Measurements from ENCODE around the gene MAPK4. TPM values are rescaled to one million over a fixed set of nuclear protein-coding genes. Genes with fewer than 3 reads are reported as not detected.
"Not testable (repeated sequence)": the region's sequence is repeated elsewhere in the genome, so short reads cannot be mapped to it uniquely, and the experiment has no call there.

The MAPK4 gene
- 9.1 and 9.3 TPM in 2 replicates for total RNA-seq
- long read RNA-seq, partial matches to known transcripts, result 0 of 1 reads
- long read RNA-seq, other reads (novel, unspliced or antisense), result 1 of 1 reads

DNA sequence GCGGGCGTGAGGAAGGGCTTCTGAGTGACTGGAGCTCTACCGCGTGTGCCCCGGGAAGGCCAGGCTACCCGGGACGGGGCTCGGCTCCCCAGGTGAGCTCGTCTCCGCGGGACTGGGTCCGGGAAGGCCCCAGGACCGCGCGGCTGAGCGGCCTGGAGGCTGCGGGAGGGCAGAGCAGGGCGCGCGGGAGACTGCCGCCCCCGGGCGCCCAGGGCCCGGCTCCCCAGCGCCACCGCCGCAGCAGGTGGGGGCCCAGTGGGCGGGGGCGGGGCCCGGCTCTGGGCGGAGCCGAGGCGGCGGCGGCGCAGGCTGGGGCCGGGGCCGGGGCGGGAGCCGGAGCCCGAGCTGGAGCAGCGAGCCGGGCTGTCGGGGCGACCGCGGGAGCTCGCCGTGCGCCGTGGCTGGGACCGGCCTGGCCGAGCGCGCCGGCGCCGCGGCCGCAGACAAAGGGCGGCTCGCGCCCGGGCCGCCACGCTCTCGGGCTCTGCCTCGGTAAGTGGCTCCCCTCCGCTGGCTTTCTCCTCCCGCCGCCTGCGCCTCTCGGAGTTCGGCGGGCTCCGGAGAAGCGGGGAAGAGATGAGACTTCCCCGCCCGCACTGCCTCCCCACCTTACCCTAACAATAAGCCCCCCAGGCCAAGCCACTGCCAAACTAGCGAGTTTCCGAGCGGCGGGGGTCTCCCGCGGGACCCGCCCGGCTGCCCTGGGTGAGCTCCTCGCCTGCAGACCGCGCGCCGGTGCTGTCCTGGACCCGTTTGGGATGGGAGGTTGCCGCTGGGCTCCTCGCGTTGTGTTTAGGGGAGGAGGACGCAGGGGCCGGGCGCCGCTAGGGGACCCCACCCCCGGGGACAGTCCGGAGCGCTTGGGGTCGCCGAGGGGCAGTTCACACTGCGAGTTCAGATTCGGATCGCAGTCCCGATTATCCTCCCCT, at the start of gene MAPK4:
Gene MAPK4 (plus strand): TSS at position 336 of the 929 bp plus-strand sequence. CDS start 103,872 bp downstream, outside the sequence.
- peaks cover 52% of the 10 kb centered on the region for H3K27me3 Mint-ChIP-seq (ENCODE audit: low read depth)
- peaks cover 10% of the 10 kb centered on the region for H3K4me1 Mint-ChIP-seq
- DNase-seq (ENCODE audit: low read depth, low spot score), result peak; percentile 45
- H3K36me3 Mint-ChIP-seq (ENCODE audit: low read depth), result peaks cover 4% of the 10 kb centered on the region
- H3K27ac Mint-ChIP-seq (ENCODE audit: unreplicated experiment), result peak within 1 kb of the TSS; percentile 91
- H3K9me3 Mint-ChIP-seq, result peaks cover 6% of the 10 kb centered on the region
- TF ChIP-seq, protein P1, sequence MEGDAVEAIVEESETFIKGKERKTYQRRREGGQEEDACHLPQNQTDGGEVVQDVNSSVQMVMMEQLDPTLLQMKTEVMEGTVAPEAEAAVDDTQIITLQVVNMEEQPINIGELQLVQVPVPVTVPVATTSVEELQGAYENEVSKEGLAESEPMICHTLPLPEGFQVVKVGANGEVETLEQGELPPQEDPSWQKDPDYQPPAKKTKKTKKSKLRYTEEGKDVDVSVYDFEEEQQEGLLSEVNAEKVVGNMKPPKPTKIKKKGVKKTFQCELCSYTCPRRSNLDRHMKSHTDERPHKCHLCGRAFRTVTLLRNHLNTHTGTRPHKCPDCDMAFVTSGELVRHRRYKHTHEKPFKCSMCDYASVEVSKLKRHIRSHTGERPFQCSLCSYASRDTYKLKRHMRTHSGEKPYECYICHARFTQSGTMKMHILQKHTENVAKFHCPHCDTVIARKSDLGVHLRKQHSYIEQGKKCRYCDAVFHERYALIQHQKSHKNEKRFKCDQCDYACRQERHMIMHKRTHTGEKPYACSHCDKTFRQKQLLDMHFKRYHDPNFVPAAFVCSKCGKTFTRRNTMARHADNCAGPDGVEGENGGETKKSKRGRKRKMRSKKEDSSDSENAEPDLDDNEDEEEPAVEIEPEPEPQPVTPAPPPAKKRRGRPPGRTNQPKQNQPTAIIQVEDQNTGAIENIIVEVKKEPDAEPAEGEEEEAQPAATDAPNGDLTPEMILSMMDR (conservative IDR thresholded peaks at IDR 0.05), result peak; percentile 15
- peak within 1 kb of the TSS; percentile 90 for H3K4me3 Mint-ChIP-seq

DNA sequence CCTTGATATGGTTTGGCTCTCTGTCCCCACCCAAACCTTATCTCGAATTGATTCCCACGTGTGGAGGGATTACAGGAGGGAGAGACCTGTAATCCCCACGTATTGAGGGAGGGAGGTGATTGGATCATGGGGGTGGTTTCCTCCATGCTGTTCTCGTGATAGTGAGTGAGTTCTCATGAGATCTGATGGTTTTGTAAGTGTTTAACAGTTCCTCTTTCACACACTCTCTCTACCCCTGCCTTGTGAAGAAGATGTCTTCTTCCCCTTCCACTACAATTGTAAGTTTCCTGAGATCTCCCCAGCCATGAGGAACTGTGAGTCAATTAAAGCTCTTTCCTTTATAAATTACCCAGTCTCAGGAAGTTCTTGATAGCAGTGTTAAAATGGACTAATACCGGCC, 42.6 kb upstream of the MAPK4 start:
- H3K36me3 Mint-ChIP-seq (ENCODE audit: low read depth); H3K27me3 Mint-ChIP-seq (ENCODE audit: low read depth); H3K27ac Mint-ChIP-seq (ENCODE audit: unreplicated experiment); DNase-seq (ENCODE audit: low read depth, low spot score); H3K4me3 Mint-ChIP-seq; H3K4me1 Mint-ChIP-seq: not testable (repeated sequence)
- H3K9me3 Mint-ChIP-seq, result peaks cover 10% of the 10 kb centered on the region

DNA sequence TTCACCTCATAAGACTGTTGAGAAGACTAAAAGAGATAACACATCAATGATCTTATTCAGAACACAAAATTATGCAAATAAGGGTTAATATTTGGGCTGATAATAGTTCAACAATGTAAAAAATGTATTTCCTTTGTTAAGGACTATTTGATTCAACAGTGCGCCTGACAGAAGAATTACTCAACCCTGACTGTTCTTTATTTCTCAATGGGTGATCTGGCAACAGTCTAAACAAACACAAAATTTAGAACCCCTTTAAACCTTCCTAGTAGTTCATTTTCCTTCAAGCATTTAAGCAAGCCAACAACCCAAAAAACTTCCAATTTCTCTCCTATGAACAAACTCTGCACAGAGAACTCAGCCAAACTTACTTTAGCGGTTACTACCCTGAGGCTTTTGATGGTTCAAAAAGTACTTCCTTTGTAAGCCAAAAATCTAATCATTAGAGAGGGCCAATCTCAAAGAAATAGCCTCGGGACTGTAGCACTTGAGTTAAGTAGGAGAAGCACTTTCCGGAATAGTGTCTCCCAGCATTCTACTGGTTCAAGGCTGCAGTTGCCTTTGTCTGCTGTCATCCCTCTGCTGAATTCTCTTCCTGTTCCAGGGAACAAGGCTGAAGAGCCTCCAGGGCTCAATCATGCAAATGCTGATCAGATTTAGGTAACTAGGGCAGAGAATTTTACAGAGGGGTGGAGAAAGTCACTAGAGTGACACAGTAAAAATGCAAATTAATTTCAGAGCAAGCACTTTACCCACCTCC, 40.9 kb upstream of the MAPK4 start:
- H3K27ac Mint-ChIP-seq (ENCODE audit: unreplicated experiment), result no peak overlapping the region
- H3K9me3 Mint-ChIP-seq, result peaks cover 10% of the 10 kb centered on the region
- H3K36me3 Mint-ChIP-seq (ENCODE audit: low read depth), result no peaks in the 10 kb centered on the region
- DNase-seq (ENCODE audit: low read depth, low spot score), result no peak
- TF ChIP-seq, protein P1 (conservative IDR thresholded peaks at IDR 0.05), result no peak
- no peaks in the 10 kb centered on the region for H3K27me3 Mint-ChIP-seq (ENCODE audit: low read depth)
- H3K4me1 Mint-ChIP-seq, result peaks cover 24% of the 10 kb centered on the region
- no peak overlapping the region for H3K4me3 Mint-ChIP-seq

DNA sequence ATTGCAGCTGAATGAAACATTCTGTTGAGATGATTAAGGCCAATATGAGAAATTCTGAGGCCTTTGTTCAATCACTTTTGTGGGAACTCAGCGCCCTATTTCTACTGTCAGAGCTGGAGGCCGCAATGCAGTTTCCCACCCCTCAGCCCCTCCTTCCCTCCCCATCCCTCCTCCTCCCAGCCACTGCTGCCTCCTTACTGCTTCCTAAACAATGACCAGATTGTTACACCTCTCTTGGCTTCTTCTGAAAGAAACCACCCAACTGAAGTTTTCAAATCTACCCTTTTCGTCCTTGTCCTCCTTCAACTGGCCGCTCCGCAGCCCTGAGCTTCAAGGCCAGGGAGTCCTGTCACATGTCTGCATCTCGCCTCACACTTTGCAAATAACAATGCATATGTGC, 36.7 kb upstream of the MAPK4 start:
- Mint-ChIP-seq H3K4me1 (peaks cover 27% of the 10 kb centered on the region), H3K4me3 (peak overlapping the region; percentile 10), H3K36me3 (ENCODE audit: low read depth) (no peaks in the 10 kb centered on the region), H3K9me3 (peaks cover 6% of the 10 kb centered on the region), H3K27me3 (ENCODE audit: low read depth) (no peaks in the 10 kb centered on the region), H3K27ac (ENCODE audit: unreplicated experiment) (peak overlapping the region; percentile 4)
- DNase-seq (ENCODE audit: low read depth, low spot score), result peak; percentile 18
- TF ChIP-seq, protein P1 (conservative IDR thresholded peaks at IDR 0.05), result no peak

DNA sequence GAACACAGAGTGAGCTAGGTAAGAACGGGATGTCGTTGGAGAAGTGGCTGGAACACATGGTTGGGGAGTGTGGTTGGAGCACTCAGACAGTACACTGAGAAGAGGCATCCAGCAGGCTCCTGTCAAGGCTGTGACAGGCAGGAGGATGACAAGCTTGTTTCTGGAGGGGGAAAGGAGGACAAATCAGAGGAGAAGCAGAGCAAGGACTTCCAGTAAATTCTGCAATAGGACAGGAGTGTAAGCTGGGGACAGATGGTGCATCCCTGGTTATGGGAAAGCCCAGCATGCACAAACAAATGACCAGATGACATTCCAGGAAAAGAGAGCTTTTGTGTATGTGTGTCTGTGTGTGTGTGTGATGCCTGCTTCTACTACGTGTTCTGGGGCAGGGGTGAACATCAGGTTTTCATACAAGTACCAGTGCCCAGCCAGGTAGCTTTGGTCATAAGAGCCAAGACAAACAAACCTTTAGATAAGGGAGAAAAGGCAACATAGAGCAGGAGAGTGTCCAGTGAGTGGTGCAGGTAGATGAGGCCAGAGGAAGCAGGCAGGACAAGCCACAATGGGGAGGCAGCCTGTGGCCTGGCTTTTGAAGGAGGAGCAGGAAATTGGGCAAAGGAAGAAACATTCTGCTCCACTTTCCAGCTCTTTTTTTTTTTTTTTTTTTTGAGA, 32.1 kb upstream of the MAPK4 start:
- Mint-ChIP-seq H3K4me3 (no peak overlapping the region), H3K27me3 (ENCODE audit: low read depth) (peaks cover 4% of the 10 kb centered on the region), H3K4me1 (peaks cover 14% of the 10 kb centered on the region), H3K36me3 (ENCODE audit: low read depth) (peaks cover under 1% of the 10 kb centered on the region), H3K27ac (ENCODE audit: unreplicated experiment) (no peak overlapping the region), H3K9me3 (peaks cover 4% of the 10 kb centered on the region)
- TF ChIP-seq, protein P1 (conservative IDR thresholded peaks at IDR 0.05), result no peak
- DNase-seq (ENCODE audit: low read depth, low spot score), result no peak
